Measurements from ENCODE around the gene TNFRSF21.
A peak's percentile ranks its signal among the peaks of the same experiment; 100 is the strongest.
"Not testable (repeated sequence)": the region's sequence is repeated elsewhere in the genome, so short reads cannot be mapped to it uniquely, and the experiment has no call there.

TNFRSF21 gene

GRCh38 chr6:47247227-47247797 lies 62.4 kb downstream of the TNFRSF21 start:
- FAIRE-seq, result peak; percentile 55

- FAIRE-seq, result no peak
Observed at GRCh38 chr6:47246551-47246950, 63.2 kb downstream of the TNFRSF21 start.

GRCh38 chr6:47245745-47246371 lies 63.8 kb downstream of the TNFRSF21 start:
- no peak for FAIRE-seq

- peak; percentile 92 for FAIRE-seq
Observed at GRCh38 chr6:47242483-47243386, 67.0 kb downstream of the TNFRSF21 start.

GRCh38 chr6:47241742-47242482 lies 67.8 kb downstream of the TNFRSF21 start:
- no peak for FAIRE-seq

GRCh38 chr6:47240277-47240890 lies 69.3 kb downstream of the TNFRSF21 start:
- FAIRE-seq, result no peak

- FAIRE-seq, result no peak
Observed at GRCh38 chr6:47239546-47239945, 70.2 kb downstream of the TNFRSF21 start.

- no peak for FAIRE-seq
Observed at GRCh38 chr6:47238456-47238995, 71.2 kb downstream of the TNFRSF21 start.

GRCh38 chr6:47237196-47237595 lies 72.5 kb downstream of the TNFRSF21 start:
- peak; percentile 85 for FAIRE-seq

- peak; percentile 83 for FAIRE-seq
Observed at GRCh38 chr6:47235964-47236760, 73.5 kb downstream of the TNFRSF21 start.

GRCh38 chr6:47235421-47235820 lies 74.3 kb downstream of the TNFRSF21 start:
- no peak for FAIRE-seq

- no peak for FAIRE-seq
Observed at GRCh38 chr6:47234266-47234933, 75.3 kb downstream of the TNFRSF21 start.

- no peak for FAIRE-seq
Observed at GRCh38 chr6:47231151-47231550, 78.6 kb downstream of the TNFRSF21 start.

GRCh38 chr6:47230579-47230978 lies 79.1 kb downstream of the TNFRSF21 start:
- peak; percentile 24 for FAIRE-seq

GRCh38 chr6:47229255-47229654 lies 80.5 kb downstream of the TNFRSF21 start:
- FAIRE-seq, result no peak

- FAIRE-seq, result not testable (repeated sequence)
Observed at GRCh38 chr6:47228093-47228492, 81.6 kb downstream of the TNFRSF21 start.

GRCh38 chr6:47223251-47223650 lies 86.5 kb downstream of the TNFRSF21 start:
- not testable (repeated sequence) for FAIRE-seq

GRCh38 chr6:47221565-47221964 lies 88.1 kb downstream of the TNFRSF21 start:
- FAIRE-seq, result no peak

GRCh38 chr6:47209632-47210031 lies 100.1 kb downstream of the TNFRSF21 start:
- FAIRE-seq, result no peak

- no peak for FAIRE-seq
Observed at GRCh38 chr6:47207261-47207660, 102.4 kb downstream of the TNFRSF21 start.

- FAIRE-seq, result no peak
Observed at GRCh38 chr6:47206626-47207025, 103.1 kb downstream of the TNFRSF21 start.
